Keratinocyte (primary cell): ENCODE measurements around the gene OR11H7. TPM values are rescaled to one million over a fixed set of nuclear protein-coding genes. Genes with fewer than 3 reads are reported as not detected.
"Not testable (repeated sequence)": the region's sequence is repeated elsewhere in the genome, so short reads cannot be mapped to it uniquely, and the experiment has no call there.

Source experiments
- DNase-seq: peaks from one replicate; pipeline ENCODE4 v3.0.0-alpha.2; 2011; ENCODE audit warnings: low read depth, missing footprints, low spot score
- FAIRE-seq: peaks from 2 replicates; lab custom pipeline; 2011; peaks lifted over from hg19 to GRCh38; lab: Jason Lieb, UNC
- H2AFZ ChIP-seq: 2 replicates; pipeline ENCODE4 v1.6.0; 2012; ENCODE audit warnings: low read length, control low read depth, inconsistent platforms; ENCODE audit not compliant: control insufficient read depth
- H3K27ac ChIP-seq: 2 replicates; pipeline ENCODE4 v1.5.1; 2011; ENCODE audit warnings: low read length; ENCODE audit not compliant: control insufficient read depth, insufficient read depth
- H3K27me3 ChIP-seq: 3 replicates; pipeline ENCODE4 v1.6.0; 2011; ENCODE audit warnings: low read length; ENCODE audit not compliant: control insufficient read depth, insufficient read depth; ENCODE audit errors: extremely low read depth
- H3K36me3 ChIP-seq, 2 experiments: 2 replicates in 1 of 2; 3 replicates in 1 of 2; pipeline ENCODE4 v1.5.1; 2011; ENCODE audit warnings: low read length in 2 of 2, mild to moderate bottlenecking in 1 of 2; ENCODE audit not compliant: control insufficient read depth in 2 of 2, insufficient read depth in 2 of 2; ENCODE audit errors: extremely low read depth in 1 of 2
- H3K4me1 ChIP-seq: 3 replicates; pipeline ENCODE4 v1.5.1; 2011; ENCODE audit warnings: low read length; ENCODE audit not compliant: control insufficient read depth, insufficient read depth; ENCODE audit errors: extremely low read depth
- H3K4me2 ChIP-seq: 3 replicates; pipeline ENCODE4 v1.6.0; 2011; ENCODE audit warnings: low read depth, low read length; ENCODE audit not compliant: control insufficient read depth, insufficient read depth; ENCODE audit errors: extremely low read depth
- H3K4me3 ChIP-seq, 3 experiments: fragments of 200-600 bp in 1 of 3; sonication (generic) in 1 of 3; 2 replicates in 2 of 3; 3 replicates in 1 of 3; pipeline ENCODE4 v1.5.1; 2011 to 2016; ENCODE audit warnings: low read length in 3 of 3, mild to moderate bottlenecking in 3 of 3, control low read depth in 2 of 3, inconsistent platforms in 1 of 3, low read depth in 1 of 3, mixed read lengths in 1 of 3, mixed run types in 1 of 3, moderate library complexity in 1 of 3; ENCODE audit not compliant: control insufficient read depth in 2 of 3, insufficient read depth in 2 of 3; ENCODE audit errors: extremely low read depth in 1 of 3
- H3K79me2 ChIP-seq: 2 replicates; pipeline ENCODE4 v1.6.0; 2012; ENCODE audit warnings: low read length; ENCODE audit not compliant: control insufficient read depth, insufficient read depth
- H3K9ac ChIP-seq: 3 replicates; pipeline ENCODE4 v1.6.0; 2011; ENCODE audit warnings: low read length; ENCODE audit not compliant: control insufficient read depth, insufficient read depth; ENCODE audit errors: extremely low read depth
- H3K9me1 ChIP-seq: 3 replicates; pipeline ENCODE4 v1.6.0; 2011; ENCODE audit warnings: low read length; ENCODE audit not compliant: control insufficient read depth, insufficient read depth; ENCODE audit errors: extremely low read depth
- H3K9me3 ChIP-seq: 2 replicates; pipeline ENCODE4 v1.5.1; 2012; ENCODE audit warnings: low read depth, low read length; ENCODE audit not compliant: control insufficient read depth
- H4K20me1 ChIP-seq: 3 replicates; pipeline ENCODE4 v1.6.0; 2011; ENCODE audit warnings: low read length; ENCODE audit not compliant: control insufficient read depth, insufficient read depth; ENCODE audit errors: extremely low read depth
- EZH2 ChIP-seq: IDR thresholded peaks from one replicate; pipeline ENCODE4 v1.6.1; 2012; ENCODE audit warnings: inconsistent platforms, mild to moderate bottlenecking, low read length, moderate library complexity
- dilution Hi-C: fragments of 300-500 bp; cut with MboI; formaldehyde crosslinking; loops from one replicate; pipeline ENCODE4 v1.7.0; 2020; ENCODE audit warnings: low sequenced_read_pairs; ENCODE audit not compliant: extremely low pct_ligation_motif_present
- polyA plus RNA-seq, 5 experiments: library from polyadenylated mRNA; depleted of rRNA in 3 of 5; stranded (reverse) in 3 of 5; stranded (forward) in 1 of 5; unstranded in 1 of 5; fragments of >200 nt; gene quantifications; 1 replicate in 1 of 5; 2 replicates in 3 of 5; 3 replicates in 1 of 5; pipeline versions ENCODE4 v1.2.1 to v1.2.3, GENCODE V29; 2011 to 2012; ENCODE audit warnings: missing spikeins in 2 of 5, low read depth in 1 of 5, low replicate concordance in 1 of 5
- TF ChIP-seq, protein P1 (sequence below), 3 experiments: IDR thresholded peaks in 1 of 3; conservative IDR thresholded peaks in 1 of 3; optimal IDR thresholded peaks in 1 of 3; 2 replicates in 2 of 3; 3 replicates in 1 of 3; pipeline versions ENCODE3 to v1.5.1; 2011; ENCODE audit warnings: low read length in 3 of 3, mild to moderate bottlenecking in 3 of 3, moderate library complexity in 2 of 3, control low read depth in 1 of 3, inconsistent platforms in 1 of 3; ENCODE audit not compliant: insufficient read depth in 2 of 3; ENCODE audit errors: extremely low read depth in 1 of 3

The OR11H7 gene
- polyA plus RNA-seq, 1 donor (not counting 4 experiments of a cell fraction or from before 2014, with no cell fraction given) = not detected

DNA sequence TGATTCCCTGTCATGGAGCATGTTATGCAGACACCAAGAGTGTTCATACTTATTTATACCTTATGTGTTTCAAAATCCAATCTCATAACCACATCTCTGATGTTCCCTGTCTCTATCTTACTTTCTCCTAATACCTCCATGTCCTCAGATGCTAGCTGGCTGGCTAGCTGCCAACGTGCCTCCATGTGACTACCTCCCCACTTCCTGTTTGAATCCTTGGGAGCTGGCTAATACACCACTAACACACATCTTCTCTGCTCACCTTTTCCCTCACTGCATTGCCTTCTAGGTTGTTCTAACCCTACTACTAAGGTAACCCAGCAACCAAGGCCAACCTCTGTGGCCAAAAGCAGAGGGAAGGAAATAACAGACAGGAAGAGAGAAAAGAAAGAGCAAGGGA is 49.6 kb downstream of the OR11H7 start:
- dilution Hi-C loops = no loop called here
- H3K36me3 ChIP-seq = no peaks in the 10 kb centered on the region
- no peak overlapping the region for H3K9ac ChIP-seq
- peak overlapping the region; percentile 74 for H2AFZ ChIP-seq
- H3K27ac ChIP-seq = no peak overlapping the region
- no peaks in the 10 kb centered on the region for H4K20me1 ChIP-seq
- H3K27me3 ChIP-seq = no peaks in the 10 kb centered on the region
- no peaks in the 10 kb centered on the region for H3K79me2 ChIP-seq
- H3K4me3 ChIP-seq = no peak overlapping the region
- no peaks in the 10 kb centered on the region for H3K4me1 ChIP-seq
- TF ChIP-seq, protein P1, sequence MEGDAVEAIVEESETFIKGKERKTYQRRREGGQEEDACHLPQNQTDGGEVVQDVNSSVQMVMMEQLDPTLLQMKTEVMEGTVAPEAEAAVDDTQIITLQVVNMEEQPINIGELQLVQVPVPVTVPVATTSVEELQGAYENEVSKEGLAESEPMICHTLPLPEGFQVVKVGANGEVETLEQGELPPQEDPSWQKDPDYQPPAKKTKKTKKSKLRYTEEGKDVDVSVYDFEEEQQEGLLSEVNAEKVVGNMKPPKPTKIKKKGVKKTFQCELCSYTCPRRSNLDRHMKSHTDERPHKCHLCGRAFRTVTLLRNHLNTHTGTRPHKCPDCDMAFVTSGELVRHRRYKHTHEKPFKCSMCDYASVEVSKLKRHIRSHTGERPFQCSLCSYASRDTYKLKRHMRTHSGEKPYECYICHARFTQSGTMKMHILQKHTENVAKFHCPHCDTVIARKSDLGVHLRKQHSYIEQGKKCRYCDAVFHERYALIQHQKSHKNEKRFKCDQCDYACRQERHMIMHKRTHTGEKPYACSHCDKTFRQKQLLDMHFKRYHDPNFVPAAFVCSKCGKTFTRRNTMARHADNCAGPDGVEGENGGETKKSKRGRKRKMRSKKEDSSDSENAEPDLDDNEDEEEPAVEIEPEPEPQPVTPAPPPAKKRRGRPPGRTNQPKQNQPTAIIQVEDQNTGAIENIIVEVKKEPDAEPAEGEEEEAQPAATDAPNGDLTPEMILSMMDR (optimal IDR thresholded peaks at IDR 0.05 in 1 of 3, IDR thresholded peaks at IDR 0.05 in 1 of 3, conservative IDR thresholded peaks at IDR 0.05 in 1 of 3; ENCODE audit: extremely low read depth in 1 of 3, insufficient read depth in 2 of 3, low read length in 3 of 3) = no peak
- TF ChIP-seq EZH2 = no peak
- no peak for FAIRE-seq
- no peak overlapping the region for H3K4me2 ChIP-seq
- no peak for DNase-seq
- H3K9me1 ChIP-seq = no peaks in the 10 kb centered on the region
- no peaks in the 10 kb centered on the region for H3K9me3 ChIP-seq

DNA sequence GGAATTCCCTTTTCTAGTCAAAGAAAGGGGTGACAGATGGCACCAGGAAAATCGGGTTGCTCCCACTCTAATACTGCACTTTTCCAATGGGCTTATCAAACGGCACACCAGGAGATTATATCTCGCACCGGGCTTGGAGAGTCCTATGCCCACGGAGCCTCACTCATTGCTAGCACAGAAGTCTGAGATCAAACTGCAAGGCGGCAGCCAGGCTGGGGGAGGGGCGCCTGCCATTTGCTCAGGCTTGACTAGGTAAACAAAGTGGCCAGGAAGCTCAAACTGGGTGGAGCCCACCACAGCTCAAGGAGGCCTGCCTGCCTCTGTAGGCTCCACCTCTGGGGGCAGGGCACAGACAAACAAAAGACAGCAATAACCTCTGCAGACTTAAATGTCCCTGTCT is 51.5 kb downstream of the OR11H7 start:
- dilution Hi-C loops, FAIRE-seq, H3K27me3 ChIP-seq, DNase-seq, H3K9me3 ChIP-seq, H2AFZ ChIP-seq, H3K79me2 ChIP-seq, H3K4me3 ChIP-seq, H3K27ac ChIP-seq, H3K9ac ChIP-seq, H3K36me3 ChIP-seq, H3K4me2 ChIP-seq, H4K20me1 ChIP-seq, H3K9me1 ChIP-seq, H3K4me1 ChIP-seq: not testable (repeated sequence)

Other genes starting within 250 kb of the OR11H7 start
- gene OR4Q2, start 226.8 kb upstream of the OR11H7 start, polyA plus RNA-seq = not detected in 3 replicates
- not detected in 3 replicates for gene OR4K14, start 209.7 kb upstream of the OR11H7 start, polyA plus RNA-seq
- gene OR4K13, start 192.9 kb upstream of the OR11H7 start, polyA plus RNA-seq = not detected in 3 replicates
- gene OR4L1, start 168.9 kb upstream of the OR11H7 start, polyA plus RNA-seq = not detected in 3 replicates
- not detected in 3 replicates for gene OR4K17, start 118.2 kb upstream of the OR11H7 start, polyA plus RNA-seq
- gene OR4N5, start 90.2 kb upstream of the OR11H7 start, polyA plus RNA-seq = not detected in 3 replicates
- gene OR11G2, start 38.1 kb upstream of the OR11H7 start, polyA plus RNA-seq = not detected in 3 replicates
- not detected in 3 replicates for gene OR11H6, start 5.3 kb upstream of the OR11H7 start, polyA plus RNA-seq
- gene OR11H4, start 10.3 kb downstream of the OR11H7 start, polyA plus RNA-seq = not detected in 3 replicates
- gene TTC5, start 77.0 kb downstream of the OR11H7 start, polyA plus RNA-seq = 13.7 to 19.2 TPM (median 13.9 TPM) in 3 replicates
- gene CCNB1IP1, start 104.3 kb downstream of the OR11H7 start, polyA plus RNA-seq = 49.0 to 65.8 TPM (median 49.4 TPM) in 3 replicates
- 13.8 to 24.7 TPM (median 24.1 TPM) in 3 replicates for gene PARP2, start 114.7 kb downstream of the OR11H7 start, polyA plus RNA-seq
- gene TEP1, start 184.5 kb downstream of the OR11H7 start, polyA plus RNA-seq = 12.5 to 16.6 TPM (median 12.8 TPM) in 3 replicates
- gene KLHL33, start 207.2 kb downstream of the OR11H7 start, polyA plus RNA-seq = not detected in 3 replicates
- gene OSGEP, start 225.8 kb downstream of the OR11H7 start, polyA plus RNA-seq = 28.8 to 36.6 TPM (median 34.5 TPM) in 3 replicates
- 211 to 234 TPM (median 212 TPM) in 3 replicates for gene APEX1, start 226.2 kb downstream of the OR11H7 start, polyA plus RNA-seq
- gene PIP4P1, start 232.5 kb downstream of the OR11H7 start, polyA plus RNA-seq = 34.4 to 37.5 TPM (median 35.6 TPM) in 3 replicates
- 227 to 325 TPM (median 243 TPM) in 3 replicates for gene PNP, start 240.4 kb downstream of the OR11H7 start, polyA plus RNA-seq